ENCODE results near the gene IGFL4.

DNA sequence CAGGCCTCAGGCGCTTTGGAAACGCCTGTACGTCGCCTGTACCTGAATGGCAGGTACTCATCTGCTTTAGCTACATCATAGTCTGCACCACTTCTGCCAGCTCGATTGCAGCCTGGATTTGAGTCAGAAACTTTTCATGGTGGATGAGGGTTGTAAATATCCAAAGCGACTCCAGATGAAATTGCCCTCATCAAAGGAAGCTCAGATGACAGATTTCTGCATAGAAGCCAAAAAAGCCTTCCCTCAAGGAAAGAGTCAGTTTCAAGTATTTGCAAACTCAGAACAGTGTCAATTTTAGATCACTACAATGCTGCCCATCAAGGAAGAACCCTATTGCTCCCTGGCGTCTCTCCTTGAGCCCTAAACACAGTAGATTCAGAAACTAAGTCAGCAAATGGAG, 38.8 kb upstream of the IGFL4 start:
- TF ChIP-seq CTCF (IDR thresholded peaks at IDR 0.05) (no peak), POLR2A (IDR thresholded peaks at IDR 0.05) (no peak)

Measured in transverse colon (tissue), 3 donors.